ENCODE measurements around the gene GRIK1.

GRCh38 chr21:29875873-29876272 lies 63.9 kb downstream of the GRIK1 start:
- no peak for TF ChIP-seq CTCF (conservative IDR thresholded peaks at IDR 0.05)
- TF ChIP-seq ZFX (IDR thresholded peaks at IDR 0.05): no peak

All from C4-2B (cell line).